GM12892 (cell line): ENCODE results near the gene VAMP2.

ENCODE experiments used
- POLR2A ChIP-seq: IDR thresholded peaks from 2 replicates; pipeline ENCODE4 v1.6.1; 2011; ENCODE audit warnings: low read depth, low read length, control low read depth
- POLR2AphosphoS5 ChIP-seq: IDR thresholded peaks from 2 replicates; pipeline ENCODE4 v1.6.1; 2011; ENCODE audit warnings: low read depth, low read length, control low read depth
- TAF1 ChIP-seq: IDR thresholded peaks from 2 replicates; pipeline ENCODE4 v1.6.1; 2011; ENCODE audit warnings: low read depth, mild to moderate bottlenecking, control low read depth, low read length, borderline replicate concordance

DNA sequence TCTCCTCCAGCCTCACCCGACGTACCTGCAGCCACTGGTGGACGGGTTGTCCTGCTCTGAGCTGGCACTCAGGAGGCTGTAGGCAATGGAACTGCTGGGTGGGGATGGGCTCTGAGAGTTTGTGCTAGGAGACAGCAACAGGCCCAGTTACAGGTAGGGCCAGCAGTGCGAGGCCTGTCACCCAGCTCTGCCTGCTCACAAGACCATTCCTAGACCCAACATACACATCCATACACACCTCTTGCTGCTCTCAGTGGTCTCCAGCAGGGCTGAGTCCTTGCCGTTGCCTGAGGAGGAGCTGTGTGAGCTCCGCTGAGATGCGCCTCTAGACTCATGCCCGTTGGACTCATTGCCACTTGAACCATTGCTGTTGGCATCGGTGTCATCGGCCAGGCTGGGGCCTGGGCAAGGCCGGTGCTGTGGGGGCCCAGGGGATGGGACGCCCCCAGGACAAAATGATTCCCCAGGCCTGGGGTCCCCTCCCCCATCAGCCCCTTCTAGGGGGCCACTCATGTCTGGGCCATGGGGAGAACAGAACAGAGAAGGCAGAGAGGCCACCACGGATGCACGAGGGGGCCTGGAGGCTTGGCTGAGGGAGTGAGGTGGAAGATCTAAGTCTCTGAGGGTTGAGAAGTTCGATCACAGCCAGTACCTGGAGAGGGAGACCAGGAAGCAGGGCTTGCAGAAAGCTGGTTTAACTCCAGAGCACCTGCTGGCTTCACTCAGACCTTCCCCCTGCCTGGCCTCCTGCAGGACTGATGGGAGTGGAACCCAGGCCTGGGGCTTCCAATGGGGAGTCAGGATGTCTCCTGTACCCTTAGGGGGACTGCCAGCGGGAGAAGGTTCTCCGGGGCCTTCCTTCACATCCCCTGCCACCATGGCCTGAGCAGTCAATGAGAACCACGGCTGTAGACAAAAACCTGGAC, 12.3 kb downstream of the VAMP2 start:
- TF ChIP-seq POLR2AphosphoS5 (no peak), TAF1 (no peak), POLR2A (no peak)
